ENCODE data around the gene CHCHD1.

Gene CHCHD1

GRCh38 chr10:73769396-73769795, 12.5 kb upstream of the CHCHD1 start:
- Histone ChIP-seq H3K4me2 (ENCODE audit: insufficient read depth, low read length) (no peak overlapping the region), H3K27ac (ENCODE audit: low read length) (no peak overlapping the region), H3K79me2 (ENCODE audit: insufficient read depth, low read length) (peaks cover 16% of the 10 kb centered on the region), H4K20me1 (ENCODE audit: insufficient read depth, low read length) (0 out of 2 replicates have a peak, but pooled peaks cover under 1% of the 10 kb centered on the region), H3K36me3 (ENCODE audit: insufficient read depth, low read length) (peaks cover 82% of the 10 kb centered on the region), H3K4me1 (ENCODE audit: insufficient read depth, low read length) (peaks cover 26% of the 10 kb centered on the region), H3K27me3 (ENCODE audit: insufficient read depth, low read length, poor library complexity) (no peaks in the 10 kb centered on the region), H3K9me3 (ENCODE audit: insufficient read depth, low read length, severe bottlenecking) (no peaks in the 10 kb centered on the region), H2AFZ (ENCODE audit: low read depth, low read length) (no peak overlapping the region), H3K4me3 (ENCODE audit: low read depth in 1 of 2, low read length in 2 of 2) (no peak overlapping the region), H3K9ac (ENCODE audit: low read depth, low read length) (no peak overlapping the region)
- no peak for TF ChIP-seq EZH2 (IDR thresholded peaks at IDR 0.05; ENCODE audit: borderline replicate concordance, low read depth, low read length, severe bottlenecking)
- TF ChIP-seq, protein P1, sequence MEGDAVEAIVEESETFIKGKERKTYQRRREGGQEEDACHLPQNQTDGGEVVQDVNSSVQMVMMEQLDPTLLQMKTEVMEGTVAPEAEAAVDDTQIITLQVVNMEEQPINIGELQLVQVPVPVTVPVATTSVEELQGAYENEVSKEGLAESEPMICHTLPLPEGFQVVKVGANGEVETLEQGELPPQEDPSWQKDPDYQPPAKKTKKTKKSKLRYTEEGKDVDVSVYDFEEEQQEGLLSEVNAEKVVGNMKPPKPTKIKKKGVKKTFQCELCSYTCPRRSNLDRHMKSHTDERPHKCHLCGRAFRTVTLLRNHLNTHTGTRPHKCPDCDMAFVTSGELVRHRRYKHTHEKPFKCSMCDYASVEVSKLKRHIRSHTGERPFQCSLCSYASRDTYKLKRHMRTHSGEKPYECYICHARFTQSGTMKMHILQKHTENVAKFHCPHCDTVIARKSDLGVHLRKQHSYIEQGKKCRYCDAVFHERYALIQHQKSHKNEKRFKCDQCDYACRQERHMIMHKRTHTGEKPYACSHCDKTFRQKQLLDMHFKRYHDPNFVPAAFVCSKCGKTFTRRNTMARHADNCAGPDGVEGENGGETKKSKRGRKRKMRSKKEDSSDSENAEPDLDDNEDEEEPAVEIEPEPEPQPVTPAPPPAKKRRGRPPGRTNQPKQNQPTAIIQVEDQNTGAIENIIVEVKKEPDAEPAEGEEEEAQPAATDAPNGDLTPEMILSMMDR (IDR thresholded peaks at IDR 0.05; ENCODE audit: borderline replicate concordance, extremely low read depth, low read length, poor library complexity, severe bottlenecking): no peak
- ATAC-seq (ENCODE audit: insufficient read depth, low read depth): no peak
- no peak for DNase-seq

DNA sequence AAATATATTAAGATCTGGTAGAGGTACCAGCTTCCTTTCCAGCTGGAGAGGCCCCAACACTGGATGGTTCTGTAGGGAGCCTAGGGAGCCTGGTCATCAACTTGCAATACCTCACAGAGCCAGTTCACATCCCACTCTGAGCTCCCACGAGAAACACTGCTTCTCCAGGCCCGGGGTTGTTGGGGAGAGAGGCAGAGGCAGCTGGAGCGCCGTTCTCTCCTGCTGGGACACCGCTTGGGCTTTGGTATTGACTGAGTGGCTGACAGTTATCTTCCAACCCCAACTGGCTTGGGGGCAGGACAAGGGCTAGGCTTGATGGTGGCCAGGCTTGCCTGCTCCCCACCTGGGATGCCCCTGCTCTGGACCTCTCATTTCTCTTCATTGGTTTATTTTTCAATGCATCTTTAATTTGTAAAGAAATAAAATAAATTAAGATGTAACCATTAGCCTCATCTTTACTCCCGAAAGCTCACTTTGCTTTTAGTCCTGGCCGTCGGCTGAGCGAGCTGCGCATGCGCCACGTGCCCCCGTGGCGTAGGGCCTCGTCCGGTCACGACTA, 10.0 kb upstream of the CHCHD1 start:
- TF ChIP-seq, protein P1 (IDR thresholded peaks at IDR 0.05; ENCODE audit: borderline replicate concordance, extremely low read depth, low read length, poor library complexity, severe bottlenecking): no peak
- no peak for TF ChIP-seq EZH2 (IDR thresholded peaks at IDR 0.05; ENCODE audit: borderline replicate concordance, low read depth, low read length, severe bottlenecking)
- H3K36me3 ChIP-seq (ENCODE audit: insufficient read depth, low read length): peaks cover 74% of the 10 kb centered on the region
- H4K20me1 ChIP-seq (ENCODE audit: insufficient read depth, low read length): peaks cover 3% of the 10 kb centered on the region; the same call in 1 of the 2 replicates
- H3K4me1 ChIP-seq (ENCODE audit: insufficient read depth, low read length): peaks cover 47% of the 10 kb centered on the region
- ATAC-seq (ENCODE audit: insufficient read depth, low read depth): no peak; the same call in 2 of the 3 replicates
- peak overlapping the region; percentile 72 for H3K9ac ChIP-seq (ENCODE audit: low read depth, low read length)
- peaks cover 38% of the 10 kb centered on the region for H3K79me2 ChIP-seq (ENCODE audit: insufficient read depth, low read length)
- H3K27me3 ChIP-seq (ENCODE audit: insufficient read depth, low read length, poor library complexity): no peaks in the 10 kb centered on the region
- DNase-seq: no peak
- H3K4me2 ChIP-seq (ENCODE audit: insufficient read depth, low read length): peak overlapping the region; percentile 92
- H3K27ac ChIP-seq (ENCODE audit: low read length): peak overlapping the region; percentile 71
- peak overlapping the region; percentile 86 for H2AFZ ChIP-seq (ENCODE audit: low read depth, low read length)
- peak overlapping the region; percentile 63 to 73; a peak in 3 of 4 replicates for H3K4me3 ChIP-seq (ENCODE audit: low read depth in 1 of 2, low read length in 2 of 2)
- H3K9me3 ChIP-seq (ENCODE audit: insufficient read depth, low read length, severe bottlenecking): no peaks in the 10 kb centered on the region

DNA sequence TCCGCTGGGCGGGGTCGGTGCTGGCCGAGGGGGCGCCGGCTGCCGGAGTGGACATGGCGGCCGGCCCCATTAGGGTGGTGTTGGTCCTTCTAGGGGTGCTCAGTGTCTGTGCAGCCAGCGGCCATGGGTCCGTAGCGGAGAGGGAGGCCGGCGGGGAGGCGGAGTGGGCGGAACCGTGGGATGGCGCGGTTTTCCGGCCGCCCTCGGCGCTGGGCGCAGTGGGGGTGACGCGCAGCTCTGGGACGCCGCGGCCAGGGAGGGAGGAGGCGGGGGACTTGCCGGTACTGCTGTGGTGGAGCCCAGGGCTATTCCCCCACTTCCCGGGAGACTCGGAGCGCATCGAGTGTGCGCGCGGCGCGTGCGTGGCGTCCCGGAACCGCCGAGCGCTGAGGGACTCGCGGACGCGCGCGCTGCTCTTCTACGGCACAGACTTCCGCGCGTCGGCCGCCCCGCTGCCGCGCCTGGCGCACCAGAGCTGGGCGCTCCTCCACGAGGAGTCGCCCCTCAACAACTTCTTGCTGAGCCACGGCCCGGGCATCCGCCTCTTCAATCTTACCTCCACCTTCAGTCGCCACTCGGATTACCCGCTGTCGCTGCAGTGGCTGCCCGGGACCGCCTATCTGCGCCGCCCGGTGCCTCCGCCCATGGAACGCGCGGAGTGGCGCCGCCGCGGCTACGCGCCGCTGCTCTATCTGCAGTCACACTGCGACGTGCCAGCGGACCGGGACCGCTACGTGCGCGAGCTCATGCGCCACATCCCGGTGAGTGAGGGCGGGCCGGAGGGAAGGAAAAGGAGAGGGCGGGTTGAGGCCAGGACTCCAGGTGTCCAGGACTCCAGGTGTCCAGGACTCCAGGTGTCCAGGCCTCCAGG, 9.3 kb upstream of the CHCHD1 start:
- H3K4me2 ChIP-seq (ENCODE audit: insufficient read depth, low read length): peak overlapping the region; percentile 92
- DNase-seq: peak; percentile 80
- H4K20me1 ChIP-seq (ENCODE audit: insufficient read depth, low read length): peaks cover 3% of the 10 kb centered on the region; the same call in 1 of the 2 replicates
- H3K4me1 ChIP-seq (ENCODE audit: insufficient read depth, low read length): peaks cover 50% of the 10 kb centered on the region
- ATAC-seq (ENCODE audit: insufficient read depth, low read depth): peak; percentile 78
- H2AFZ ChIP-seq (ENCODE audit: low read depth, low read length): peak overlapping the region; percentile 86
- H3K9ac ChIP-seq (ENCODE audit: low read depth, low read length): peak overlapping the region; percentile 72
- no peaks in the 10 kb centered on the region for H3K9me3 ChIP-seq (ENCODE audit: insufficient read depth, low read length, severe bottlenecking)
- TF ChIP-seq, protein P1 (IDR thresholded peaks at IDR 0.05; ENCODE audit: borderline replicate concordance, extremely low read depth, low read length, poor library complexity, severe bottlenecking): peak; percentile 25
- no peak for TF ChIP-seq EZH2 (IDR thresholded peaks at IDR 0.05; ENCODE audit: borderline replicate concordance, low read depth, low read length, severe bottlenecking)
- peak overlapping the region; percentile 63 to 73 for H3K4me3 ChIP-seq (ENCODE audit: low read depth in 1 of 2, low read length in 2 of 2)
- peak overlapping the region; percentile 71 for H3K27ac ChIP-seq (ENCODE audit: low read length)
- H3K79me2 ChIP-seq (ENCODE audit: insufficient read depth, low read length): peaks cover 45% of the 10 kb centered on the region
- peaks cover 74% of the 10 kb centered on the region for H3K36me3 ChIP-seq (ENCODE audit: insufficient read depth, low read length)
- H3K27me3 ChIP-seq (ENCODE audit: insufficient read depth, low read length, poor library complexity): no peaks in the 10 kb centered on the region
